ENCODE data around the gene ITCH. TPM values are rescaled to one million over a fixed set of nuclear protein-coding genes. Genes with fewer than 3 reads are reported as not detected.

Gene ITCH
- polyA plus RNA-seq, 1 donor from 2014 or later: 39.5 TPM

DNA sequence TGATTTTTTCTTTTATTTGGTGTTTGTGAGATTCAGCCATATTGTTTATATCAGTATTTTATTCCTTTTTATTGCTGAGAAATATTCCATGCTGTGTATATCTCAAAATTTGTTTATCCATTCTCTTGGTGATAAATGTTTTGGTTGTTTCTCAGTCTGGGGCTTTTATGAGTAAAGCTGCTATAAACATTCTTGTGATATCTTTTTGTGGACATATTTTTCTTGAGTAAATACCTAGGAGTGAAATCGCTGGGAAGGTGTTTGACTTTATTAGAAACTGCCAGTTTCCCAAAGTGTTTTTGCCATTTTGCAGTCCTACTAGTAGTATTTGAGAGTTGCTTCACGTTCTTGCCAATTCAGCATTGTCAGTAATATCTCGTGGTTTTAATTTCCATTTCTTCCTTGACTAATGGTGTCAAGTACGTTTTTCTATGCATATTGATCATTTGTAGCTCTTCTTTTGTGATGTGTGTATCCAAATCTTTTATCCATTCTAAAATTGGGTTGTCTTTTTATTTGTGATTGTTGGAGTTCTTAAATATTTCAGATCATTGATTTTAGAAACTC, 122.1 kb downstream of the ITCH start:
- Histone ChIP-seq H3K4me3 (ENCODE audit: low read length) (no peak overlapping the region), H2AFZ (ENCODE audit: low read depth, low read length) (no peak overlapping the region), H3K79me2 (replicated peaks; ENCODE audit: insufficient read depth, low read length) (no peaks in the 10 kb centered on the region), H3K9ac (ENCODE audit: low read length) (no peak overlapping the region), H3K9me2 (ENCODE audit: insufficient read depth, low read length) (no peaks in the 10 kb centered on the region), H4K20me1 (ENCODE audit: insufficient read depth) (no peaks in the 10 kb centered on the region), H3K27me3 (ENCODE audit: insufficient read depth, low read depth, low read length) (no peaks in the 10 kb centered on the region), H3K27ac (ENCODE audit: low read length) (no peak overlapping the region), H3K9me3 (ENCODE audit: low read length) (no peaks in the 10 kb centered on the region), H3F3A (ENCODE audit: insufficient read depth, low read length, poor library complexity, severe bottlenecking) (no peaks in the 10 kb centered on the region), H3K4me2 (ENCODE audit: low read length) (no peak overlapping the region), H3K36me3 (ENCODE audit: insufficient read depth, low read length) (peaks cover 6% of the 10 kb centered on the region)
- TF ChIP-seq EZH2 (IDR thresholded peaks at IDR 0.05; ENCODE audit: borderline replicate concordance, insufficient read depth, low read length, poor library complexity, severe bottlenecking) (no peak), MXI1 (conservative IDR thresholded peaks at IDR 0.05; ENCODE audit: poor library complexity, severe bottlenecking) (no peak), RAD21 (conservative IDR thresholded peaks at IDR 0.05) (no peak), TAF1 (IDR thresholded peaks at IDR 0.05; ENCODE audit: low read depth) (no peak)
- TF ChIP-seq, protein P1, sequence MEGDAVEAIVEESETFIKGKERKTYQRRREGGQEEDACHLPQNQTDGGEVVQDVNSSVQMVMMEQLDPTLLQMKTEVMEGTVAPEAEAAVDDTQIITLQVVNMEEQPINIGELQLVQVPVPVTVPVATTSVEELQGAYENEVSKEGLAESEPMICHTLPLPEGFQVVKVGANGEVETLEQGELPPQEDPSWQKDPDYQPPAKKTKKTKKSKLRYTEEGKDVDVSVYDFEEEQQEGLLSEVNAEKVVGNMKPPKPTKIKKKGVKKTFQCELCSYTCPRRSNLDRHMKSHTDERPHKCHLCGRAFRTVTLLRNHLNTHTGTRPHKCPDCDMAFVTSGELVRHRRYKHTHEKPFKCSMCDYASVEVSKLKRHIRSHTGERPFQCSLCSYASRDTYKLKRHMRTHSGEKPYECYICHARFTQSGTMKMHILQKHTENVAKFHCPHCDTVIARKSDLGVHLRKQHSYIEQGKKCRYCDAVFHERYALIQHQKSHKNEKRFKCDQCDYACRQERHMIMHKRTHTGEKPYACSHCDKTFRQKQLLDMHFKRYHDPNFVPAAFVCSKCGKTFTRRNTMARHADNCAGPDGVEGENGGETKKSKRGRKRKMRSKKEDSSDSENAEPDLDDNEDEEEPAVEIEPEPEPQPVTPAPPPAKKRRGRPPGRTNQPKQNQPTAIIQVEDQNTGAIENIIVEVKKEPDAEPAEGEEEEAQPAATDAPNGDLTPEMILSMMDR (IDR thresholded peaks at IDR 0.05; ENCODE audit: poor library complexity, severe bottlenecking): no peak

- H3K9ac ChIP-seq (ENCODE audit: low read length): no peak overlapping the region
- H3K27ac ChIP-seq (ENCODE audit: low read length): no peak overlapping the region
- no peaks in the 10 kb centered on the region for H3F3A ChIP-seq (ENCODE audit: insufficient read depth, low read length, poor library complexity, severe bottlenecking)
- no peaks in the 10 kb centered on the region for H4K20me1 ChIP-seq (ENCODE audit: insufficient read depth)
- TF ChIP-seq RAD21 (conservative IDR thresholded peaks at IDR 0.05): no peak
- no peak for TF ChIP-seq POLR2AphosphoS5 (IDR thresholded peaks at IDR 0.05)
- TF ChIP-seq TAF1 (IDR thresholded peaks at IDR 0.05; ENCODE audit: low read depth): no peak
- TF ChIP-seq EP300 (conservative IDR thresholded peaks at IDR 0.05; ENCODE audit: poor library complexity, severe bottlenecking): no peak
- no peak for TF ChIP-seq MXI1 (conservative IDR thresholded peaks at IDR 0.05; ENCODE audit: poor library complexity, severe bottlenecking)
- TF ChIP-seq REST (IDR thresholded peaks at IDR 0.05; ENCODE audit: borderline replicate concordance): no peak
- no peak for TF ChIP-seq EZH2 (IDR thresholded peaks at IDR 0.05; ENCODE audit: borderline replicate concordance, insufficient read depth, low read length, poor library complexity, severe bottlenecking)
- no peak for TF ChIP-seq SMC3 (conservative IDR thresholded peaks at IDR 0.05; ENCODE audit: poor library complexity)
- TF ChIP-seq, protein P1 (IDR thresholded peaks at IDR 0.05; ENCODE audit: poor library complexity, severe bottlenecking): no peak
- H3K9me2 ChIP-seq (ENCODE audit: insufficient read depth, low read length): no peaks in the 10 kb centered on the region
- H3K27me3 ChIP-seq (ENCODE audit: insufficient read depth, low read depth, low read length): no peaks in the 10 kb centered on the region
- H3K79me2 ChIP-seq (replicated peaks; ENCODE audit: insufficient read depth, low read length): no peaks in the 10 kb centered on the region
- H3K36me3 ChIP-seq (ENCODE audit: insufficient read depth, low read length): no peaks in the 10 kb centered on the region
- no peak overlapping the region for H3K4me3 ChIP-seq (ENCODE audit: low read length)
- no peak overlapping the region for H3K4me2 ChIP-seq (ENCODE audit: low read length)
- H2AFZ ChIP-seq (ENCODE audit: low read depth, low read length): no peak overlapping the region
- no peaks in the 10 kb centered on the region for H3K9me3 ChIP-seq (ENCODE audit: low read length)
Observed at GRCh38 chr20:34491226-34491931, 128.3 kb downstream of the ITCH start.

All from neural cell (in vitro differentiated cells).